Measurements from ENCODE around the gene CCDC51. TPM values are rescaled to one million over a fixed set of nuclear protein-coding genes. Genes with fewer than 3 reads are reported as not detected.

Gene CCDC51
- total and polyA plus RNA-seq, 2 of the 13 experiments (the other 11 are each of a cell fraction or from before 2014, with no cell fraction given) = 18.1 to 29.4 TPM

DNA sequence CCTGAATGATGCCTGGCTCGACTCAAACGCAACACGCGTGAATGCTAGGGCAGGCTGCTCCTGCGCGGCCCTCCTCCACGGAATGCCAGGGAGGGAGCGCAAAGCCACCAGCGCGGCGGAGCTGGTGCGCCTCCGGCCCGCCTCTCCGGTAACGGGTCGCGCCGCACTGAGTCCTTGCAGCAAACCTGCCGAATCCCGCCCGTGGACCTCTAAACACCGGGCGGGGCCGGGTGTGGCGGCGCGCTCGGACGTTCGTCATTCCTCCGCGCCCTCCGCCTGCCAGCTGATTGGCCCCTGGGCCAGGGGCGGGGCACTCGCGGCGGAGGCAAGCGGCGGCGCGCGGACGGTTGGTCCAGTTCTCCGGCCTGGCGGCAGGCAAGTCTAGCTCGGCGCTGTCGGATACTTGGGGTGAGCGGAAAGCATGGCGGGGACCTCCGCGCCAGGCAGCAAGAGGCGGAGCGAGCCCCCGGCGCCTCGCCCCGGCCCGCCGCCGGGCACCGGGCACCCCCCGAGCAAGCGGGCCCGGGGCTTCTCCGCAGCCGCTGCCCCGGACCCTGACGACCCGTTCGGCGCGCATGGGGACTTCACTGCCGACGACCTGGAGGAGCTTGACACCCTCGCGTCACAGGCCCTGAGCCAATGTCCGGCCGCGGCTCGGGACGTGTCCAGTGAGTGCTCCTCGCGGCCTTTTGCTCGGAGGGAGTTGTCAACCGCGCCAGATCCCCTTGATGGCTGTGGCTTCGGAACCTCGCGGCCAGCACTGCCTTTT lies 6.7 kb upstream of the CCDC51 start, which contains the start of gene ATRIP (continued):
- TF ChIP-seq, protein P1, sequence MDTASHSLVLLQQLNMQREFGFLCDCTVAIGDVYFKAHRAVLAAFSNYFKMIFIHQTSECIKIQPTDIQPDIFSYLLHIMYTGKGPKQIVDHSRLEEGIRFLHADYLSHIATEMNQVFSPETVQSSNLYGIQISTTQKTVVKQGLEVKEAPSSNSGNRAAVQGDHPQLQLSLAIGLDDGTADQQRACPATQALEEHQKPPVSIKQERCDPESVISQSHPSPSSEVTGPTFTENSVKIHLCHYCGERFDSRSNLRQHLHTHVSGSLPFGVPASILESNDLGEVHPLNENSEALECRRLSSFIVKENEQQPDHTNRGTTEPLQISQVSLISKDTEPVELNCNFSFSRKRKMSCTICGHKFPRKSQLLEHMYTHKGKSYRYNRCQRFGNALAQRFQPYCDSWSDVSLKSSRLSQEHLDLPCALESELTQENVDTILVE (CRISPR knock-in tag; IDR thresholded peaks at IDR 0.05) = peak; percentile 69
- TF ChIP-seq MIER2 (CRISPR knock-in tag; IDR thresholded peaks at IDR 0.05) (no peak), EEA1 (CRISPR knock-in tag; IDR thresholded peaks at IDR 0.05; ENCODE audit: borderline replicate concordance) (no peak; the same call in 1 of the 2 replicates), RBM22 (optimal IDR thresholded peaks at IDR 0.05; ENCODE audit: low read length) (no peak), CENPT (CRISPR knock-in tag; IDR thresholded peaks at IDR 0.05; ENCODE audit: low read depth) (no peak), ZNF850 (CRISPR knock-in tag; conservative IDR thresholded peaks at IDR 0.05) (no peak), ZNF563 (CRISPR knock-in tag; IDR thresholded peaks at IDR 0.05) (peak; percentile 91), MXI1 (IDR thresholded peaks at IDR 0.05; ENCODE audit: borderline replicate concordance, low read depth, low read length) (peak; percentile 94), AKAP8 (CRISPR knock-in tag; IDR thresholded peaks at IDR 0.05) (peak; percentile 72; the same call in 1 of the 2 replicates), YEATS4 (CRISPR knock-in tag; IDR thresholded peaks at IDR 0.05; ENCODE audit: borderline replicate concordance) (peak; percentile 92), ZBTB33 (CRISPR knock-in tag; IDR thresholded peaks at IDR 0.05) (peak; percentile 30; the same call in 1 of the 2 replicates), ZFP90 (CRISPR knock-in tag; IDR thresholded peaks at IDR 0.05; ENCODE audit: borderline replicate concordance) (peak; percentile 75), GABPB1 (CRISPR knock-in tag; IDR thresholded peaks at IDR 0.05) (peak; percentile 96), ATF7 (IDR thresholded peaks at IDR 0.05) (no peak), ATF7 (CRISPR knock-in tag; IDR thresholded peaks at IDR 0.05) (no peak), ZNF274 (CRISPR knock-in tag; IDR thresholded peaks at IDR 0.05) (no peak; the same call in none of the 2 replicates)
- TF ChIP-seq, protein P2, sequence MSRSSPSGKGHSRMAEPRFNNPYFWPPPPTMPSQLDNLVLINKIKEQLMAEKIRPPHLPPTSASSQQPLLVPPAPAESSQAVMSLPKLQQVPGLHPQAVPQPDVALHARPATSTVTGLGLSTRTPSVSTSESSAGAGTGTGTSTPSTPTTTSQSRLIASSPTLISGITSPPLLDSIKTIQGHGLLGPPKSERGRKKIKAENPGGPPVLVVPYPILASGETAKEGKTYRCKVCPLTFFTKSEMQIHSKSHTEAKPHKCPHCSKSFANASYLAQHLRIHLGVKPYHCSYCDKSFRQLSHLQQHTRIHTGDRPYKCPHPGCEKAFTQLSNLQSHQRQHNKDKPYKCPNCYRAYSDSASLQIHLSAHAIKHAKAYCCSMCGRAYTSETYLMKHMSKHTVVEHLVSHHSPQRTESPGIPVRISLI (CRISPR knock-in tag; IDR thresholded peaks at IDR 0.05; ENCODE audit: borderline replicate concordance) = no peak

Measured in HepG2 (cell line).